ENCODE results near the gene KIRREL1. TPM values are rescaled to one million over a fixed set of nuclear protein-coding genes. Genes with fewer than 3 reads are reported as not detected.

The KIRREL1 gene
- polyA plus RNA-seq, 1 donor from 2014 or later = 12.9 TPM

GRCh38 chr1:157994704-157995582, 1.5 kb downstream of the KIRREL1 start:
- Histone ChIP-seq H3K79me2 (replicated peaks; ENCODE audit: insufficient read depth, low read length) (peaks cover 56% of the 10 kb centered on the region), H3F3A (ENCODE audit: insufficient read depth, low read length, poor library complexity, severe bottlenecking) (no peaks in the 10 kb centered on the region), H3K27ac (ENCODE audit: low read length) (peak overlapping the region; percentile 86), H3K4me3 (ENCODE audit: low read length) (peak overlapping the region; percentile 94), H3K27me3 (ENCODE audit: insufficient read depth, low read depth, low read length) (no peaks in the 10 kb centered on the region), H3K4me2 (ENCODE audit: low read length) (peak overlapping the region; percentile 97), H3K9me2 (ENCODE audit: insufficient read depth, low read length) (no peaks in the 10 kb centered on the region), H2AFZ (ENCODE audit: low read depth, low read length) (peak overlapping the region; percentile 7), H4K20me1 (ENCODE audit: insufficient read depth) (no peaks in the 10 kb centered on the region), H3K9ac (ENCODE audit: low read length) (peak overlapping the region; percentile 84), H3K36me3 (ENCODE audit: insufficient read depth, low read length) (no peaks in the 10 kb centered on the region), H3K9me3 (ENCODE audit: low read length) (no peaks in the 10 kb centered on the region)
- TF ChIP-seq EP300 (conservative IDR thresholded peaks at IDR 0.05; ENCODE audit: poor library complexity, severe bottlenecking) (peak; percentile 16), RAD21 (conservative IDR thresholded peaks at IDR 0.05) (peak; percentile 25), REST (IDR thresholded peaks at IDR 0.05; ENCODE audit: borderline replicate concordance) (peak; percentile 14), POLR2AphosphoS5 (IDR thresholded peaks at IDR 0.05) (peak; percentile 42), SMC3 (conservative IDR thresholded peaks at IDR 0.05; ENCODE audit: poor library complexity) (no peak)
- TF ChIP-seq, protein P1, sequence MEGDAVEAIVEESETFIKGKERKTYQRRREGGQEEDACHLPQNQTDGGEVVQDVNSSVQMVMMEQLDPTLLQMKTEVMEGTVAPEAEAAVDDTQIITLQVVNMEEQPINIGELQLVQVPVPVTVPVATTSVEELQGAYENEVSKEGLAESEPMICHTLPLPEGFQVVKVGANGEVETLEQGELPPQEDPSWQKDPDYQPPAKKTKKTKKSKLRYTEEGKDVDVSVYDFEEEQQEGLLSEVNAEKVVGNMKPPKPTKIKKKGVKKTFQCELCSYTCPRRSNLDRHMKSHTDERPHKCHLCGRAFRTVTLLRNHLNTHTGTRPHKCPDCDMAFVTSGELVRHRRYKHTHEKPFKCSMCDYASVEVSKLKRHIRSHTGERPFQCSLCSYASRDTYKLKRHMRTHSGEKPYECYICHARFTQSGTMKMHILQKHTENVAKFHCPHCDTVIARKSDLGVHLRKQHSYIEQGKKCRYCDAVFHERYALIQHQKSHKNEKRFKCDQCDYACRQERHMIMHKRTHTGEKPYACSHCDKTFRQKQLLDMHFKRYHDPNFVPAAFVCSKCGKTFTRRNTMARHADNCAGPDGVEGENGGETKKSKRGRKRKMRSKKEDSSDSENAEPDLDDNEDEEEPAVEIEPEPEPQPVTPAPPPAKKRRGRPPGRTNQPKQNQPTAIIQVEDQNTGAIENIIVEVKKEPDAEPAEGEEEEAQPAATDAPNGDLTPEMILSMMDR (IDR thresholded peaks at IDR 0.05; ENCODE audit: poor library complexity, severe bottlenecking) = no peak

- peaks cover 56% of the 10 kb centered on the region for H3K79me2 ChIP-seq (replicated peaks; ENCODE audit: insufficient read depth, low read length)
- TF ChIP-seq POLR2AphosphoS5 (IDR thresholded peaks at IDR 0.05) (no peak), SMC3 (conservative IDR thresholded peaks at IDR 0.05; ENCODE audit: poor library complexity) (no peak), TAF1 (IDR thresholded peaks at IDR 0.05; ENCODE audit: low read depth) (no peak)
- TF ChIP-seq, protein P1 (IDR thresholded peaks at IDR 0.05; ENCODE audit: poor library complexity, severe bottlenecking) = no peak
- H3K9me3 ChIP-seq (ENCODE audit: low read length) = no peaks in the 10 kb centered on the region
- peak overlapping the region; percentile 84 for H3K9ac ChIP-seq (ENCODE audit: low read length)
- no peaks in the 10 kb centered on the region for H3K27me3 ChIP-seq (ENCODE audit: insufficient read depth, low read depth, low read length)
- H3K36me3 ChIP-seq (ENCODE audit: insufficient read depth, low read length) = no peaks in the 10 kb centered on the region
- no peaks in the 10 kb centered on the region for H4K20me1 ChIP-seq (ENCODE audit: insufficient read depth)
- no peaks in the 10 kb centered on the region for H3F3A ChIP-seq (ENCODE audit: insufficient read depth, low read length, poor library complexity, severe bottlenecking)
- H2AFZ ChIP-seq (ENCODE audit: low read depth, low read length) = no peak overlapping the region
- H3K4me2 ChIP-seq (ENCODE audit: low read length) = peak overlapping the region; percentile 97
- peak overlapping the region; percentile 86 for H3K27ac ChIP-seq (ENCODE audit: low read length)
- H3K9me2 ChIP-seq (ENCODE audit: insufficient read depth, low read length) = no peaks in the 10 kb centered on the region
- H3K4me3 ChIP-seq (ENCODE audit: low read length) = peak overlapping the region; percentile 94
Observed at GRCh38 chr1:157995583-157996169, 2.2 kb downstream of the KIRREL1 start.

All from neural cell (in vitro differentiated cells).